HEK293 (cell line): Measurements from ENCODE around the gene AFF2.

Experiments used
- CTCF ChIA-PET: fragments of 350-600 bp; formaldehyde crosslinking; extraction: SDS; loops from one replicate; lab custom pipeline; 2021; ENCODE audit warnings: antibody characterized with exemption; lab: Yijun Ruan, JAX
- POLR2A ChIA-PET: fragments of 300-600 bp; formaldehyde crosslinking; extraction: SDS; loops from one replicate; lab custom pipeline; 2020; ENCODE audit warnings: antibody characterized with exemption, inconsistent platforms; lab: Yijun Ruan, JAX
- H3K27ac ChIP-seq: fragments of 200-500 bp; sonication (Bioruptor generic); 2 replicates; pipeline ENCODE4 v1.5.1; 2014; ENCODE audit warnings: low read depth, low read length, control low read depth, inconsistent platforms; ENCODE audit errors: extremely low read depth
- H3K36me3 ChIP-seq, 2 experiments: fragments of 200-500 bp in 1 of 2; sonication (Bioruptor generic) in 1 of 2; 1 replicate in 1 of 2; 2 replicates in 1 of 2; pipeline ENCODE4 v1.5.1; 2014 to 2017; ENCODE audit warnings: inconsistent platforms in 2 of 2, low read length in 2 of 2; ENCODE audit not compliant: control insufficient read depth in 2 of 2, insufficient read depth in 1 of 2
- H3K4me1 ChIP-seq: fragments of 200-500 bp; sonication (Bioruptor generic); 2 replicates; pipeline ENCODE4 v1.5.1; 2014; ENCODE audit warnings: mild to moderate bottlenecking, low read length, inconsistent platforms; ENCODE audit not compliant: control insufficient read depth, insufficient read depth
- H3K4me3 ChIP-seq: 2 replicates; pipeline ENCODE4 v1.5.1; 2011; ENCODE audit warnings: low read depth, mild to moderate bottlenecking, control low read depth, low read length, moderate library complexity
- H3K9me3 ChIP-seq: fragments of 200-500 bp; sonication (Bioruptor generic); 2 replicates; pipeline ENCODE4 v1.5.1; 2014; ENCODE audit warnings: low read depth, low read length, inconsistent platforms; ENCODE audit not compliant: control insufficient read depth, insufficient read depth
- ELK4 ChIP-seq: IDR thresholded peaks from 2 replicates; pipeline ENCODE4 v1.6.1; 2011; ENCODE audit warnings: mild to moderate bottlenecking, low read depth, low read length, borderline replicate concordance
- GLIS1 ChIP-seq: fragments of 450-650 bp; formaldehyde crosslinking; IDR thresholded peaks from 2 replicates; pipeline ENCODE4 v1.5.1; 2016; ENCODE audit warnings: missing biosample characterization, missing genetic modification characterization
- SP2 ChIP-seq: fragments of 450-650 bp; formaldehyde crosslinking; IDR thresholded peaks from 2 replicates; pipeline ENCODE4 v1.5.1; 2016; ENCODE audit warnings: missing biosample characterization, missing genetic modification characterization
- SP3 ChIP-seq: fragments of 450-650 bp; formaldehyde crosslinking; IDR thresholded peaks from 2 replicates; pipeline ENCODE4 v1.5.1; 2016; ENCODE audit warnings: missing biosample characterization, missing genetic modification characterization
- TSHZ1 ChIP-seq: fragments of 450-650 bp; formaldehyde crosslinking; IDR thresholded peaks from 2 replicates; pipeline ENCODE4 v1.5.1; 2016; ENCODE audit warnings: missing biosample characterization, missing genetic modification characterization, borderline replicate concordance
- ZBTB20 ChIP-seq: fragments of 450-650 bp; formaldehyde crosslinking; IDR thresholded peaks from 2 replicates; pipeline ENCODE4 v1.5.1; 2016; ENCODE audit warnings: missing biosample characterization, missing genetic modification characterization
- ZBTB21 ChIP-seq: fragments of 450-650 bp; formaldehyde crosslinking; IDR thresholded peaks from 2 replicates; pipeline ENCODE4 v1.5.1; 2017; ENCODE audit warnings: missing biosample characterization, missing genetic modification characterization
- ZFHX2 ChIP-seq: fragments of 450-650 bp; formaldehyde crosslinking; conservative IDR thresholded peaks from 2 replicates; pipeline ENCODE4 v1.5.1; 2016; ENCODE audit warnings: missing biosample characterization, missing genetic modification characterization
- ZNF19 ChIP-seq: fragments of 450-650 bp; formaldehyde crosslinking; IDR thresholded peaks from 2 replicates; pipeline ENCODE4; 2016; ENCODE audit warnings: missing biosample characterization, missing genetic modification characterization, low read depth
- ZNF658 ChIP-seq: fragments of 450-650 bp; formaldehyde crosslinking; IDR thresholded peaks from 2 replicates; pipeline ENCODE4; 2016; ENCODE audit warnings: missing biosample characterization, missing genetic modification characterization
- ZNF768 ChIP-seq: fragments of 450-650 bp; formaldehyde crosslinking; IDR thresholded peaks from 2 replicates; pipeline ENCODE4 v1.5.1; 2018; ENCODE audit warnings: missing biosample characterization, mild to moderate bottlenecking, missing genetic modification characterization
- ZNF791 ChIP-seq: fragments of 450-650 bp; formaldehyde crosslinking; IDR thresholded peaks from 2 replicates; pipeline ENCODE4 v1.5.1; 2016; ENCODE audit warnings: missing biosample characterization, missing genetic modification characterization
- TF ChIP-seq, protein P1 (sequence below): fragments of 450-650 bp; formaldehyde crosslinking; IDR thresholded peaks from 2 replicates; pipeline ENCODE4 v1.5.0; 2017; ENCODE audit warnings: missing biosample characterization, missing genetic modification characterization, borderline replicate concordance
- TF ChIP-seq, protein P2 (sequence below): fragments of 450-650 bp; formaldehyde crosslinking; IDR thresholded peaks from 2 replicates; pipeline ENCODE4 v1.5.1; 2017; ENCODE audit warnings: missing biosample characterization, missing genetic modification characterization
- TF ChIP-seq, protein P3 (sequence below): fragments of 450-650 bp; formaldehyde crosslinking; IDR thresholded peaks from 2 replicates; pipeline ENCODE4 v1.5.1; 2016; ENCODE audit warnings: missing biosample characterization, missing genetic modification characterization
- TF ChIP-seq, protein P4 (sequence below): fragments of 450-650 bp; formaldehyde crosslinking; IDR thresholded peaks from 2 replicates; pipeline ENCODE4 v1.5.1; 2016; ENCODE audit warnings: missing biosample characterization, missing genetic modification characterization

AFF2 gene

GRCh38 chrX:148649145-148649795 is 148.9 kb downstream of the AFF2 start:
- no peaks in the 10 kb centered on the region for H3K36me3 ChIP-seq
- ChIA-PET POLR2A (no interaction called here), CTCF (no interaction called here)
- H3K4me1 ChIP-seq = no peaks in the 10 kb centered on the region
- H3K9me3 ChIP-seq = no peaks in the 10 kb centered on the region
- H3K27ac ChIP-seq = no peak overlapping the region
- H3K4me3 ChIP-seq = no peak overlapping the region
- TF ChIP-seq ZNF19 (tag by site-specific recombination) = no peak
- TF ChIP-seq, protein P1, sequence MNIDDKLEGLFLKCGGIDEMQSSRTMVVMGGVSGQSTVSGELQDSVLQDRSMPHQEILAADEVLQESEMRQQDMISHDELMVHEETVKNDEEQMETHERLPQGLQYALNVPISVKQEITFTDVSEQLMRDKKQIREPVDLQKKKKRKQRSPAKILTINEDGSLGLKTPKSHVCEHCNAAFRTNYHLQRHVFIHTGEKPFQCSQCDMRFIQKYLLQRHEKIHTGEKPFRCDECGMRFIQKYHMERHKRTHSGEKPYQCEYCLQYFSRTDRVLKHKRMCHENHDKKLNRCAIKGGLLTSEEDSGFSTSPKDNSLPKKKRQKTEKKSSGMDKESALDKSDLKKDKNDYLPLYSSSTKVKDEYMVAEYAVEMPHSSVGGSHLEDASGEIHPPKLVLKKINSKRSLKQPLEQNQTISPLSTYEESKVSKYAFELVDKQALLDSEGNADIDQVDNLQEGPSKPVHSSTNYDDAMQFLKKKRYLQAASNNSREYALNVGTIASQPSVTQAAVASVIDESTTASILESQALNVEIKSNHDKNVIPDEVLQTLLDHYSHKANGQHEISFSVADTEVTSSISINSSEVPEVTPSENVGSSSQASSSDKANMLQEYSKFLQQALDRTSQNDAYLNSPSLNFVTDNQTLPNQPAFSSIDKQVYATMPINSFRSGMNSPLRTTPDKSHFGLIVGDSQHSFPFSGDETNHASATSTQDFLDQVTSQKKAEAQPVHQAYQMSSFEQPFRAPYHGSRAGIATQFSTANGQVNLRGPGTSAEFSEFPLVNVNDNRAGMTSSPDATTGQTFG (tag by site-specific recombination) = no peak

DNA sequence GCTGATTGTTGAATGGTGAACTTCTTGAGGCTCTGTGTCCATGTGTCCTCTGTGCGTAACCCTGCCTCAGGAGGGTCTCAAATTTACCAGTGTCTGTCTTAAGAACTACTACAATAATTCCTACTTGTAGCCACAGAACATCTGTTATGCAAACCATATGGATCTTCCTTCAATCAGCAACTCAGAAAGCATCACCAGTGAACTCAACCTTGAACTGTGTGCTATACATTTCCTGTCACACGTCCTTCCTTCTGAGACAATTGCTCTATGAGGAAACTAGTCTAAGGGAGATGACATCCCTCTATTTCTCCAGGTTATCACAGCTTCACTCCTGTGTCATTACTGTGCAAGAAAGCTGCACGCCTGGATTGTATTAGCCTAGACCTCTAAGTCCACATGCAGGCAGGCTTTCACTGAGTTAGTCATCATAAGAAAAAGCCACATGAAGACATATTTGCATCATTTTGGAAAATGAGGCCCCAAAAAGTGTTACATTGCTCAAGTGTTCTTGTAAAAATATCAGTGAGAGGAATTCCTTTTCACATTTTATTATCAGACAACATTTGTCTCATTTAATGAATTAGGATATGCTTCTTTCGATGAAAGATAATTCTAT is 157.8 kb downstream of the AFF2 start:
- POLR2A ChIA-PET = no interaction called here
- no peak overlapping the region for H3K4me3 ChIP-seq
- H3K36me3 ChIP-seq = no peaks in the 10 kb centered on the region
- H3K9me3 ChIP-seq = no peaks in the 10 kb centered on the region
- H3K4me1 ChIP-seq = no peaks in the 10 kb centered on the region
- H3K27ac ChIP-seq = no peak overlapping the region
- CTCF ChIA-PET = no interaction called here
- no peak for TF ChIP-seq ZFHX2 (tag by site-specific recombination)
- no peak for TF ChIP-seq TSHZ1 (tag by site-specific recombination)
- no peak for TF ChIP-seq ZNF768 (tag by site-specific recombination)
- TF ChIP-seq, protein P2, sequence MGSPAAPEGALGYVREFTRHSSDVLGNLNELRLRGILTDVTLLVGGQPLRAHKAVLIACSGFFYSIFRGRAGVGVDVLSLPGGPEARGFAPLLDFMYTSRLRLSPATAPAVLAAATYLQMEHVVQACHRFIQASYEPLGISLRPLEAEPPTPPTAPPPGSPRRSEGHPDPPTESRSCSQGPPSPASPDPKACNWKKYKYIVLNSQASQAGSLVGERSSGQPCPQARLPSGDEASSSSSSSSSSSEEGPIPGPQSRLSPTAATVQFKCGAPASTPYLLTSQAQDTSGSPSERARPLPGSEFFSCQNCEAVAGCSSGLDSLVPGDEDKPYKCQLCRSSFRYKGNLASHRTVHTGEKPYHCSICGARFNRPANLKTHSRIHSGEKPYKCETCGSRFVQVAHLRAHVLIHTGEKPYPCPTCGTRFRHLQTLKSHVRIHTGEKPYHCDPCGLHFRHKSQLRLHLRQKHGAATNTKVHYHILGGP (tag by site-specific recombination) = no peak
- no peak for TF ChIP-seq ZNF791 (tag by site-specific recombination)
- TF ChIP-seq SP2 (tag by site-specific recombination) = no peak
- TF ChIP-seq ELK4 = no peak
- TF ChIP-seq ZNF658 = no peak
- no peak for TF ChIP-seq GLIS1 (tag by site-specific recombination)
- TF ChIP-seq SP3 = no peak
- no peak for TF ChIP-seq ZBTB21 (tag by site-specific recombination)
- TF ChIP-seq, protein P3, sequence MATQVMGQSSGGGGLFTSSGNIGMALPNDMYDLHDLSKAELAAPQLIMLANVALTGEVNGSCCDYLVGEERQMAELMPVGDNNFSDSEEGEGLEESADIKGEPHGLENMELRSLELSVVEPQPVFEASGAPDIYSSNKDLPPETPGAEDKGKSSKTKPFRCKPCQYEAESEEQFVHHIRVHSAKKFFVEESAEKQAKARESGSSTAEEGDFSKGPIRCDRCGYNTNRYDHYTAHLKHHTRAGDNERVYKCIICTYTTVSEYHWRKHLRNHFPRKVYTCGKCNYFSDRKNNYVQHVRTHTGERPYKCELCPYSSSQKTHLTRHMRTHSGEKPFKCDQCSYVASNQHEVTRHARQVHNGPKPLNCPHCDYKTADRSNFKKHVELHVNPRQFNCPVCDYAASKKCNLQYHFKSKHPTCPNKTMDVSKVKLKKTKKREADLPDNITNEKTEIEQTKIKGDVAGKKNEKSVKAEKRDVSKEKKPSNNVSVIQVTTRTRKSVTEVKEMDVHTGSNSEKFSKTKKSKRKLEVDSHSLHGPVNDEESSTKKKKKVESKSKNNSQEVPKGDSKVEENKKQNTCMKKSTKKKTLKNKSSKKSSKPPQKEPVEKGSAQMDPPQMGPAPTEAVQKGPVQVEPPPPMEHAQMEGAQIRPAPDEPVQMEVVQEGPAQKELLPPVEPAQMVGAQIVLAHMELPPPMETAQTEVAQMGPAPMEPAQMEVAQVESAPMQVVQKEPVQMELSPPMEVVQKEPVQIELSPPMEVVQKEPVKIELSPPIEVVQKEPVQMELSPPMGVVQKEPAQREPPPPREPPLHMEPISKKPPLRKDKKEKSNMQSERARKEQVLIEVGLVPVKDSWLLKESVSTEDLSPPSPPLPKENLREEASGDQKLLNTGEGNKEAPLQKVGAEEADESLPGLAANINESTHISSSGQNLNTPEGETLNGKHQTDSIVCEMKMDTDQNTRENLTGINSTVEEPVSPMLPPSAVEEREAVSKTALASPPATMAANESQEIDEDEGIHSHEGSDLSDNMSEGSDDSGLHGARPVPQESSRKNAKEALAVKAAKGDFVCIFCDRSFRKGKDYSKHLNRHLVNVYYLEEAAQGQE = no peak
- TF ChIP-seq, protein P4, sequence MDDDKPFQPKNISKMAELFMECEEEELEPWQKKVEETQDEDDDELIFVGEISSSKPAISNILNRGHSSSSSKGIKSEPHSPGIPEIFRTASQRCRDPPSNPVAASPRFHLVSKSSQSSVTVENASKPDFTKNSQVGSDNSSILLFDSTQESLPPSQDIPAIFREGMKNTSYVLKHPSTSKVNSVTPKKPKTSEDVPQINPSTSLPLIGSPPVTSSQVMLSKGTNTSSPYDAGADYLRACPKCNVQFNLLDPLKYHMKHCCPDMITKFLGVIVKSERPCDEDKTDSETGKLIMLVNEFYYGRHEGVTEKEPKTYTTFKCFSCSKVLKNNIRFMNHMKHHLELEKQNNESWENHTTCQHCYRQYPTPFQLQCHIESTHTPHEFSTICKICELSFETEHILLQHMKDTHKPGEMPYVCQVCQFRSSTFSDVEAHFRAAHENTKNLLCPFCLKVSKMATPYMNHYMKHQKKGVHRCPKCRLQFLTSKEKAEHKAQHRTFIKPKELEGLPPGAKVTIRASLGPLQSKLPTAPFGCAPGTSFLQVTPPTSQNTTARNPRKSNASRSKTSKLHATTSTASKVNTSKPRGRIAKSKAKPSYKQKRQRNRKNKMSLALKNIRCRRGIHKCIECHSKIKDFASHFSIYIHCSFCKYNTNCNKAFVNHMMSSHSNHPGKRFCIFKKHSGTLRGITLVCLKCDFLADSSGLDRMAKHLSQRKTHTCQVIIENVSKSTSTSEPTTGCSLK (tag by site-specific recombination) = no peak
- no peak for TF ChIP-seq ZBTB20
